ENCODE results near the gene PDGFD.

PDGFD gene

GRCh38 chr11:104028476-104029263 lies 135.3 kb downstream of the PDGFD start:
- Mint-ChIP-seq H3K4me3 (no peak overlapping the region), H3K27ac (no peak overlapping the region), H3K27me3 (no peaks in the 10 kb centered on the region), H3K4me1 (no peaks in the 10 kb centered on the region), H3K9me3 (no peaks in the 10 kb centered on the region)
- ATAC-seq (no peak), DNase-seq (no peak)

DNA sequence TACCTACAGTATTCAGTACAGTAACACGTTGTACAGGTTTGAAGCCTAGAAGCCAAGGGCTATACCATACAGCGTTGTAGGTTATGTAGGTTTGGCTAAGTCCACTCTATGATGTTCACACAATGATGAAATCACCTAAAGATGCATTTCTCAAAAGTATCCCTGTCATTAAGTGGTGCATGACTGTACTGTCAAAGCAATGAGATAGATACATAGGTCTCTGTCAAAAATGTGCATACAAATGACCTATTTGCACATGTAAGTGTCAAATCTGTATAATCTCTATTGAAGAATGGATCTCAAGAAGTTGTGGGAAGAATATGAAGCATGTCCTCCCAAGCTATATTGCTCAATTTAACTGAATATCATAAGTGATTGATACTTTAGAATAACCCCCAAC lies 139.4 kb downstream of the PDGFD start:
- Mint-ChIP-seq H3K4me3 (no peak overlapping the region), H3K4me1 (no peaks in the 10 kb centered on the region)
- no peak for ATAC-seq

GRCh38 chr11:104015649-104016415 lies 148.1 kb downstream of the PDGFD start:
- H3K27ac Mint-ChIP-seq, result no peak overlapping the region
- no peaks in the 10 kb centered on the region for H3K9me3 Mint-ChIP-seq
- DNase-seq, result no peak
- H3K27me3 Mint-ChIP-seq, result no peaks in the 10 kb centered on the region
- no peaks in the 10 kb centered on the region for H3K4me1 Mint-ChIP-seq
- H3K4me3 Mint-ChIP-seq, result no peak overlapping the region
- ATAC-seq, result no peak

More for the DNA sequence above, 139.4 kb downstream of the PDGFD start:
- Mint-ChIP-seq H3K27ac (no peak overlapping the region), H3K9me3 (no peaks in the 10 kb centered on the region), H3K27me3 (no peaks in the 10 kb centered on the region)
- DNase-seq, result no peak

DNA sequence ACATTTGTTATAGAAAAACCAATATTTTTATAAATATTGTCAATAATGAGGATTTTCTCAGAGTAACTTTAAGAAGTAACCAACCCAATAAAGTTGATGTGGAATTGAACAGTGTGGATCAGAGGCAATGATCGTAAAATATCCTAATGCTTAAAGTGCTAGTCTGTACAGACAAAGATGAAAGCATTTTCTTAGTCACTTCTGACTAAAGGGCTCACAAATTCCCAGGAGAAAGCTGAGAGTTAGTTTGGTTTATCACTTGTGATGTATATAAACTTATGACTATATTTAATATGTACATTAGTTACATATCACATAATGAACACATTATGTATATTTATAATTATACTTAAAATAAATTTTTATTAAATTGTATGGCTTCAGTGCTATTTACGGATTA lies 152.9 kb downstream of the PDGFD start:
- Mint-ChIP-seq H3K4me3 (no peak overlapping the region), H3K27ac (no peak overlapping the region), H3K4me1 (no peaks in the 10 kb centered on the region), H3K27me3 (no peaks in the 10 kb centered on the region), H3K9me3 (no peaks in the 10 kb centered on the region)
- DNase-seq (no peak), ATAC-seq (no peak)

- no peak for ATAC-seq
- H3K27ac Mint-ChIP-seq, result no peak overlapping the region
- DNase-seq, result no peak
- no peaks in the 10 kb centered on the region for H3K9me3 Mint-ChIP-seq
- H3K27me3 Mint-ChIP-seq, result no peaks in the 10 kb centered on the region
- no peak overlapping the region for H3K4me3 Mint-ChIP-seq
- no peaks in the 10 kb centered on the region for H3K4me1 Mint-ChIP-seq
These were observed 154.2 kb downstream of the PDGFD start for GRCh38 chr11:104009744-104010143.

DNA sequence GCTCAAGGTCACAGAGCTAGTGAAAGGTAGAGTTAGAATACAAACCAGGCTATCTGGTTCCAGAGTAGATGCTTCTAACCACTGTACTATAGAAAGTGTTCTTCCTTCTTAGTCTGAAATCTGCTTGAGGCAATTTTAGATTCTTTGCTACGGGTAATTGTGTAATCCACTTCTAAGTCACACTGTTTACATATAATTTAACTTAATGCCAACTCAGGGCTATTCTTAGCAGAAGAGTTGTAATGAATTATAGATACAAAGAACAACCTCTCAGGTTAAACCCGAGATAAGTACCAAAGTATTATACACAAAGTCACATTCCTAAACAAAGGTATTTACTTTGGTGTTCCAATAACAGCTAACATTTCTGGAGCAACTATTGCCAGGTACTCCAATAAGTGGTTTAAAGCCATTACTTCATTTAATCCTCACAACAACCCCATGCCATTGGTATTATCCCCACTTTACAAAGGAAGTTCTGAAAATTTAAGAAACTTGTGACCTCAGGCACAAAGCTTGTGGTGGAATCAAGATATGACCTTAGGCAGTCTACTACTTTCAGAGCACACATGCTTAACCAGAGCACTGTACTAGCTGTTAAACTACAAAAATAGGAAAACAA lies 158.6 kb downstream of the PDGFD start:
- Mint-ChIP-seq H3K4me1 (no peaks in the 10 kb centered on the region), H3K4me3 (no peak overlapping the region), H3K27ac (no peak overlapping the region), H3K27me3 (peaks cover 6% of the 10 kb centered on the region), H3K9me3 (peaks cover 0 to 7% of the 10 kb centered on the region in 2 donors)
- no peak for ATAC-seq
- DNase-seq, result no peak

- ATAC-seq, result peak; percentile 18
- Mint-ChIP-seq H3K4me1 (no peaks in the 10 kb centered on the region), H3K27me3 (peaks cover 6% of the 10 kb centered on the region), H3K9me3 (peaks cover 0 to 7% of the 10 kb centered on the region in 2 donors), H3K27ac (no peak overlapping the region), H3K4me3 (no peak overlapping the region)
- DNase-seq, result no peak
These were observed 160.5 kb downstream of the PDGFD start for GRCh38 chr11:104003491-104003890.

DNA sequence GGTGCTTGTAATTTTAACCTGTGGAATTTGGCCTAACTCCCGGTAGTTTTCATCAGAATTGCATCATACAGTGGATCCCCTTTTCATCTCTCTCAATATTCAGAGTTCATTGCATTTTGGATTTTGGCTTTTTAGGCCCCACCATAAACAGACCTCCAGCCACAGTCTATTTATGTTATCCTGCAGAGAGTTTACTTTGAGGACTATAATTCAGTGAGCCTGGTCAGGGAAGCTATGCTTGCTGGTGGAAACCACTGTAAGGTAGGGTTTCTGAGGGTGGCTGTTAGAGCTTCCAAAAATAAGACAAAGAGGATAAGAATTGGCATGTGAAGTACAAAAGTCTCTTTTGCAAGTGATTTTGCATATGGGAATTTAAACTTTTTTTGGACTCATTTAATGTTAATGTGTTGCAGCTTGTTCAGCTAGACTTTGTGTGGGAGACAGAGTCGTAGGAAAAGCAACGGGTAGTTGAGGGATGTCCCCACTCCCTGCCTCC lies 162.3 kb downstream of the PDGFD start:
- ATAC-seq (no peak), DNase-seq (no peak)
- no peak overlapping the region for H3K27ac Mint-ChIP-seq
- peaks cover 6% of the 10 kb centered on the region for H3K27me3 Mint-ChIP-seq
- no peak overlapping the region for H3K4me3 Mint-ChIP-seq
- H3K9me3 Mint-ChIP-seq, result peaks cover 0 to 7% of the 10 kb centered on the region in 2 donors
- no peaks in the 10 kb centered on the region for H3K4me1 Mint-ChIP-seq

GRCh38 chr11:104000798-104001197 lies 163.1 kb downstream of the PDGFD start:
- no peak overlapping the region for H3K4me3 Mint-ChIP-seq
- H3K9me3 Mint-ChIP-seq, result peaks cover 0 to 7% of the 10 kb centered on the region in 2 donors
- peaks cover 6% of the 10 kb centered on the region for H3K27me3 Mint-ChIP-seq
- ATAC-seq (no peak), DNase-seq (no peak)
- no peak overlapping the region for H3K27ac Mint-ChIP-seq
- no peaks in the 10 kb centered on the region for H3K4me1 Mint-ChIP-seq

GRCh38 chr11:103998826-103999508 lies 165.0 kb downstream of the PDGFD start:
- H3K9me3 Mint-ChIP-seq, result peaks cover 0 to 7% of the 10 kb centered on the region in 2 donors
- peaks cover 6% of the 10 kb centered on the region for H3K27me3 Mint-ChIP-seq

DNA sequence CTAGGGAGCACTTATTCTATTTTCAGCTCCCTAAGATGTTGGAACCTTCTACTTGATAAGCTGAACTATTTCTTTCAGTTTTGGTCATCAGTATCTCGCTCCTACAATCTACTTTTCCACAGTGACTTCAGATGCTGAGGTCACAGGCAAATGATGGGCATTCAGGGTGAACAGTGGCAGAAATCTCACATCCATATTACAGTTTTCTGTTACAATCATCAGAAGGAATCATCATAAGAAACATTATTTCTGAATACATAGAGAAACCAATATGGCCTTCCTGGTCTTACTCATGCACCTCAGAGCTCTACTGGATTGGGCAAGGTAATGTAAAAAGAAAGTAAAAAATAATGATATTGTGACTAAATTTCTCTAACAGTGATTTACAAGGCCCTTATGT lies 166.9 kb downstream of the PDGFD start:
- no peak for DNase-seq
- no peaks in the 10 kb centered on the region for H3K27me3 Mint-ChIP-seq
- ATAC-seq, result no peak
- H3K4me3 Mint-ChIP-seq, result no peak overlapping the region
- H3K4me1 Mint-ChIP-seq, result no peaks in the 10 kb centered on the region
- H3K9me3 Mint-ChIP-seq, result peaks cover 0 to 4% of the 10 kb centered on the region in 2 donors
- no peak overlapping the region for H3K27ac Mint-ChIP-seq

More at GRCh38 chr11:103998826-103999508, 165.0 kb downstream of the PDGFD start:
- Mint-ChIP-seq H3K27ac (no peak overlapping the region), H3K4me1 (no peaks in the 10 kb centered on the region), H3K4me3 (no peak overlapping the region)
- ATAC-seq, result no peak
- DNase-seq, result no peak

DNA sequence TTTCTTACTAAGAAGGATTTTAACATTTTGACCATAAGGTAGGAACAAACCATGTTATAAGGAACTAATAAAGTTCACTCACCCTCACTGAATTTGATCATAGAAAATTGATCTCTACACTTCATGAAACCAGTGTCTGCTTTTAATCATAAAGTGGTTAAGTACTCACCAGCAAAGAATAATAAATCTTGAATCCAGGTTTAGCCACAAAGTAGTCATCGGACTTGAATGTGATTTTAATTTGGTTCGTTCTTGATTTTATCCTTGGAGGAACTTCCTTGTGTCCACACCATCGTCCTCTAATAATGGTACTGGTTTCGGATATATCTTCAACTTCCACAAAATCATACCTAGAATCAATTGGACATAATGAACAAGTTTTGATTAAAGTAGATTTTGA lies 168.1 kb downstream of the PDGFD start:
- Mint-ChIP-seq H3K27ac (no peak overlapping the region), H3K27me3 (no peaks in the 10 kb centered on the region), H3K4me1 (no peaks in the 10 kb centered on the region), H3K4me3 (no peak overlapping the region), H3K9me3 (no peaks in the 10 kb centered on the region)
- DNase-seq (no peak), ATAC-seq (no peak)

GRCh38 chr11:103994518-103994917 lies 169.4 kb downstream of the PDGFD start:
- no peak overlapping the region for H3K4me3 Mint-ChIP-seq
- DNase-seq (no peak), ATAC-seq (no peak)
- H3K9me3 Mint-ChIP-seq, result no peaks in the 10 kb centered on the region
- H3K27me3 Mint-ChIP-seq, result no peaks in the 10 kb centered on the region
- no peaks in the 10 kb centered on the region for H3K4me1 Mint-ChIP-seq
- H3K27ac Mint-ChIP-seq, result no peak overlapping the region

DNA sequence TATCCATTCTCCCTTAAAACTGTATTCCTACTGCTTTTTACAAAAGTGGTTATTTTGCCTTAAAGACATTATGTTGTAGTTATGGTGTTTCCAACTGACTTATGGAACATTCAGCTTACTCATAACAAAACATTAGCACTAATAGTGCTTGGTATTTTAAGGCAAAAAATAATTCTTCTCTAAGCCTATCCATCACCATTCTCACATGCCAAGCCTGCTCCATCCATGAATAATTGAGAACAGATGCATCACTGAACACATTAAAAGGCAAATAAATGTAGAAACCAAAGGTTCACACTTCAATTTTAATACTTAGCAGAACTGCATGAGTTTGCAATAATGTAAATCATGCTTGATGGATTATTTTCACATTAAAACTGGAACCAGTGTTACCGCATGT lies 169.9 kb downstream of the PDGFD start:
- no peaks in the 10 kb centered on the region for H3K27me3 Mint-ChIP-seq
- no peak overlapping the region for H3K4me3 Mint-ChIP-seq
- no peaks in the 10 kb centered on the region for H3K9me3 Mint-ChIP-seq
- H3K4me1 Mint-ChIP-seq, result no peaks in the 10 kb centered on the region
- no peak overlapping the region for H3K27ac Mint-ChIP-seq
- DNase-seq (no peak), ATAC-seq (no peak)

GRCh38 chr11:103993507-103993906 lies 170.4 kb downstream of the PDGFD start:
- no peaks in the 10 kb centered on the region for H3K4me1 Mint-ChIP-seq
- ATAC-seq (no peak), DNase-seq (no peak)
- H3K9me3 Mint-ChIP-seq, result no peaks in the 10 kb centered on the region
- no peak overlapping the region for H3K4me3 Mint-ChIP-seq
- no peak overlapping the region for H3K27ac Mint-ChIP-seq
- H3K27me3 Mint-ChIP-seq, result no peaks in the 10 kb centered on the region

Measured in stimulated activated naive CD8-positive, alpha-beta T cell treated with anti-CD3 and anti-CD28 coated beads, Interleukin-15, amount 100 ng/mL, for 72 hours (primary cell).